ENCODE results near the gene TGFBR2. TPM values are rescaled to one million over a fixed set of nuclear protein-coding genes. Genes with fewer than 3 reads are reported as not detected.

The TGFBR2 gene
- polyA plus RNA-seq, 1 of the 3 experiments (the other 2 are of a cell fraction), result 48.3 TPM

- H3K36me3 ChIP-seq (replicated peaks in 1 of 2; ENCODE audit: control insufficient read depth in 1 of 2, insufficient read depth in 2 of 2, low read length in 1 of 2), result peaks cover 30 to 68% of the 10 kb centered on the region in 2 experiments
- H3K4me2 ChIP-seq, result no peak overlapping the region
- TF ChIP-seq EZH2phosphoT487 (IDR thresholded peaks at IDR 0.05; ENCODE audit: borderline replicate concordance, low read depth) (no peak), SIN3A (IDR thresholded peaks at IDR 0.05; ENCODE audit: borderline replicate concordance, low read depth, low read length) (no peak), RFX5 (IDR thresholded peaks at IDR 0.05; ENCODE audit: low read length) (no peak), EP300 (IDR thresholded peaks at IDR 0.05; ENCODE audit: borderline replicate concordance in 1 of 2, low read depth in 1 of 2, low read length in 1 of 2) (no peak), GATA2 (CRISPR knock-in tag; IDR thresholded peaks at IDR 0.05) (no peak), NRF1 (IDR thresholded peaks at IDR 0.05; ENCODE audit: low read depth, low read length) (no peak), REST (IDR thresholded peaks at IDR 0.05; ENCODE audit: low read depth, low read length) (no peak)
- peaks cover 63% of the 10 kb centered on the region for H3K79me2 ChIP-seq (ENCODE audit: insufficient read depth)
- peaks cover 14% of the 10 kb centered on the region for H3F3A ChIP-seq (replicated peaks; ENCODE audit: insufficient read depth)
- H3K4me1 ChIP-seq (ENCODE audit: control insufficient read depth in 1 of 2, insufficient read depth in 2 of 2, low read depth in 1 of 2, low read length in 1 of 2), result peaks cover 0 to 27% of the 10 kb centered on the region in 2 experiments; a peak in 2 of 4 replicates
- no peak overlapping the region for H3K4me3 ChIP-seq (ENCODE audit: low read depth in 2 of 2, low read length in 1 of 2)
- ChIA-PET POLR2A (no interaction called here), CTCF (no interaction called here)
- no peaks in the 10 kb centered on the region for H3K27me3 ChIP-seq (ENCODE audit: insufficient read depth)
- WGBS (ENCODE audit: low lambda C conversion rate), result 98% methylated on average over 5 of the region's 5 CpGs
- no peaks in the 10 kb centered on the region for H3K9me3 ChIP-seq
- no peak overlapping the region for H3K9ac ChIP-seq
- no peaks in the 10 kb centered on the region for H4K20me1 ChIP-seq (ENCODE audit: insufficient read depth)
- no peaks in the 10 kb centered on the region for H3K9me2 ChIP-seq
- DNase-seq, result no peak
- H2AFZ ChIP-seq (ENCODE audit: low read depth), result no peak overlapping the region
- no peak overlapping the region for H3K27ac ChIP-seq (ENCODE audit: low read depth in 2 of 2, low read length in 1 of 2)
Measured at GRCh38 chr3:30646181-30646876, 39.9 kb downstream of the TGFBR2 start.

DNA sequence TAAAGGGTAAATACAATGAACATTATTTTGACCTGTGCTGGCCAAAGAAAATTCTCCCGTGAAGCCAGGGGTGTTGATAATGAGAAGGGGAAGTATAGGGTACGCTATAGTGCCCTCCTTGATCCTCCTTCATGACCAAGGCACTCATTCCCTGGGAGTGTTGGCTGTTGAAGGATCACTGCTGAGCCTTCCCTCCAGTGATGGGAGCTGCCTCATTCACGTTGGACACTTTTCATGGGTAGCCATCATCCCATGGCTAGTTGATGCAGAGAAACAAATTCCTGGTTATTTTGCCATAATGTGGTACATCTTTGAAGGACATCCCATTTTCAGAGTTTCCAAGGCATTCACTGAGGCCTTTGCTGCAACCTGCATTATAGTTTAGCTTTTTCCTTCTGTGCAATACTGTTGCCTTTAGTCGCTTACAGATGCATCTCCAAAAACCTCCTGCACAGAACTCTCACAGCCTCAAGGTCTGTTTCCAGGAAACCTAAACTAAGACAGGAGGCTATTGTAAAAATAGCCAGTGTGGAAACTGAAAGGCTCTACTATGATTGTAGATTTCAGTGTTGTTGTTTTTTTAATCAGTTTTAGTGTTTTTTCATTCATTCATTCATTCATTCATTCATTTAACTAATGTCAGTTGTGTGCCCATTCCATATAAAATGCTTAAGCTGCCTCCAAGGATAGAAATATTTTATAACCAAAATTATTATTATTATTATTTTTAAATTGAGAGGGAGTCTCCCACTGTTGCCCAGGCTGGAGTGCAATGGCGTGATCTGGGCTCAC is 40.8 kb downstream of the TGFBR2 start:
- Histone ChIP-seq H3K9me2 (no peaks in the 10 kb centered on the region), H3K9me3 (no peaks in the 10 kb centered on the region), H3K27me3 (ENCODE audit: insufficient read depth) (no peaks in the 10 kb centered on the region), H3F3A (replicated peaks; ENCODE audit: insufficient read depth) (peaks cover 14% of the 10 kb centered on the region), H2AFZ (ENCODE audit: low read depth) (no peak overlapping the region), H4K20me1 (ENCODE audit: insufficient read depth) (no peaks in the 10 kb centered on the region), H3K36me3 (replicated peaks in 1 of 2; ENCODE audit: control insufficient read depth in 1 of 2, insufficient read depth in 2 of 2, low read length in 1 of 2) (peaks cover 30 to 76% of the 10 kb centered on the region in 2 experiments), H3K4me3 (ENCODE audit: low read depth in 2 of 2, low read length in 1 of 2) (no peak overlapping the region), H3K4me1 (ENCODE audit: control insufficient read depth in 1 of 2, insufficient read depth in 2 of 2, low read depth in 1 of 2, low read length in 1 of 2) (peaks cover 0 to 27% of the 10 kb centered on the region in 2 experiments; a peak in 2 of 4 replicates), H3K9ac (no peak overlapping the region), H3K27ac (ENCODE audit: low read depth in 2 of 2, low read length in 1 of 2) (no peak overlapping the region), H3K4me2 (no peak overlapping the region), H3K79me2 (ENCODE audit: insufficient read depth) (peaks cover 60% of the 10 kb centered on the region)
- ChIA-PET POLR2A (no interaction called here), CTCF (interaction anchor here (1.0 to 1.2 kb wide), 2 partner anchors 18 to 46 kb away, joined by 3 read pairs; no protein-coding TSS in a partner anchor)
- DNase-seq, result no peak
- WGBS (ENCODE audit: low lambda C conversion rate), result 91% methylated on average over 5 of the region's 5 CpGs
- TF ChIP-seq MEF2A (IDR thresholded peaks at IDR 0.05; ENCODE audit: borderline replicate concordance, low read depth), result no peak
- TF ChIP-seq, protein P1, sequence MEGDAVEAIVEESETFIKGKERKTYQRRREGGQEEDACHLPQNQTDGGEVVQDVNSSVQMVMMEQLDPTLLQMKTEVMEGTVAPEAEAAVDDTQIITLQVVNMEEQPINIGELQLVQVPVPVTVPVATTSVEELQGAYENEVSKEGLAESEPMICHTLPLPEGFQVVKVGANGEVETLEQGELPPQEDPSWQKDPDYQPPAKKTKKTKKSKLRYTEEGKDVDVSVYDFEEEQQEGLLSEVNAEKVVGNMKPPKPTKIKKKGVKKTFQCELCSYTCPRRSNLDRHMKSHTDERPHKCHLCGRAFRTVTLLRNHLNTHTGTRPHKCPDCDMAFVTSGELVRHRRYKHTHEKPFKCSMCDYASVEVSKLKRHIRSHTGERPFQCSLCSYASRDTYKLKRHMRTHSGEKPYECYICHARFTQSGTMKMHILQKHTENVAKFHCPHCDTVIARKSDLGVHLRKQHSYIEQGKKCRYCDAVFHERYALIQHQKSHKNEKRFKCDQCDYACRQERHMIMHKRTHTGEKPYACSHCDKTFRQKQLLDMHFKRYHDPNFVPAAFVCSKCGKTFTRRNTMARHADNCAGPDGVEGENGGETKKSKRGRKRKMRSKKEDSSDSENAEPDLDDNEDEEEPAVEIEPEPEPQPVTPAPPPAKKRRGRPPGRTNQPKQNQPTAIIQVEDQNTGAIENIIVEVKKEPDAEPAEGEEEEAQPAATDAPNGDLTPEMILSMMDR (IDR thresholded peaks at IDR 0.05), result no peak
- TF ChIP-seq RFX5 (IDR thresholded peaks at IDR 0.05; ENCODE audit: low read length), result no peak
- TF ChIP-seq REST (IDR thresholded peaks at IDR 0.05; ENCODE audit: low read depth, low read length), result no peak
- no peak for TF ChIP-seq IRF3 (IDR thresholded peaks at IDR 0.05; ENCODE audit: low read depth, low read length)
- no peak for TF ChIP-seq POLR2AphosphoS5 (IDR thresholded peaks at IDR 0.05; ENCODE audit: low read depth, low read length)
- no peak for TF ChIP-seq NFIC (IDR thresholded peaks at IDR 0.05; ENCODE audit: borderline replicate concordance)
- TF ChIP-seq RXRA (IDR thresholded peaks at IDR 0.05; ENCODE audit: borderline replicate concordance, low read depth), result no peak
